Left ventricle myocardium inferior (tissue), 1 donor: ENCODE results near the gene REG1A. TPM values are rescaled to one million over a fixed set of nuclear protein-coding genes. Genes with fewer than 3 reads are reported as not detected.

ENCODE experiments used
- DNase-seq: peaks from one replicate; pipeline ENCODE4 v3.0.0-alpha.2; 2020
- H3K27ac ChIP-seq: fragments of 200-600 bp; replicated peaks from 2 replicates; pipeline ENCODE4 v1.8.0; 2021
- H3K27me3 ChIP-seq: fragments of 200-600 bp; 2 replicates; pipeline ENCODE4 v1.8.0; 2021; ENCODE audit warnings: low read depth
- H3K36me3 ChIP-seq: fragments of 200-600 bp; 2 replicates; pipeline ENCODE4 v1.8.0; 2021
- H3K4me1 ChIP-seq: fragments of 200-600 bp; 2 replicates; pipeline ENCODE4 v1.8.0; 2021
- H3K4me3 ChIP-seq: fragments of 200-600 bp; 2 replicates; pipeline ENCODE4 v1.8.0; 2021; ENCODE audit warnings: mild to moderate bottlenecking, moderate library complexity
- H3K9me3 ChIP-seq: fragments of 200-600 bp; replicated peaks from 2 replicates; pipeline ENCODE4 v1.8.0; 2021
- intact Hi-C: fragments of 100-400 bp; cut with micrococcal nuclease; formaldehyde crosslinking; loops from one replicate; pipeline ENCODE4 v1.11.0; 2022
- total RNA-seq: library from RNA; stranded (reverse); fragmentation: NEBNext Ultra II Directional; extraction: Animal tissue kit (Norgen Biotek cat#: 25700); gene quantifications from one replicate; pipeline ENCODE4 v1.2.1, GENCODE V29; 2021
- TF ChIP-seq, protein P1 (sequence below): fragments of 200-600 bp; IDR thresholded peaks from 2 replicates; pipeline ENCODE4 v1.8.0; 2021; ENCODE audit warnings: antibody characterized with exemption, mild to moderate bottlenecking, borderline replicate concordance
- donor health status: DM: no; HTN: yes; CAD: no; lungs with severe emphysema.

Gene REG1A
- total RNA-seq, 1 donor from 2014 or later: not detected

DNA sequence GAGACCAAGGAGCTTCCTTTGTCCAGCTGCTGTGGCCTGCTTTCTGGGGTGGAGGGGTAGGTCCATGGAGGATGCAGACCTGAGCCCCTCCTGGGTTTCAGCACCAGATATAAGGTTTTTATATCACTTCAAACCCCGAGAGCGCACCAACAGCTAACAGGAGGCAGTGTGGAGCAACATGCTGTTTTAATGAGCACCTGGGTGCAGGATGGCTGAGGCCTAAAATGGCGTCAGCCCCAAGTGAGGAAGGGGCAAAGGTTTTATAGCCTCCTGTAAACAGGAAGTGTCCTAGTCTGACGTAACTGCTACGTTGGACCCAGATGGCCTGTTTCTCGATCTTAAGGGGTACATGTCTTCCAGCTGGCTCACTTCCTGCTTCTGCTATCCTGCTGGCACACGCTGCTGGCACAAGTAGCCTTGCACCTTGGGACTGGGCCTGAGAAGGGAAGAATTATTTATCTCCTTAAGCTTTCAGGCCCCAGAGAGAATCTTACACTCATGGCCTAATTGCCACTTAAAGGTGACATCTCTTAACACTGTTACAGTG, 21.1 kb upstream of the REG1A start:
- Histone ChIP-seq H3K36me3 (no peaks in the 10 kb centered on the region), H3K4me1 (no peaks in the 10 kb centered on the region), H3K27me3 (no peaks in the 10 kb centered on the region), H3K27ac (no peak overlapping the region), H3K4me3 (no peak overlapping the region), H3K9me3 (peaks cover 23% of the 10 kb centered on the region)
- intact Hi-C loops: no loop called here
- TF ChIP-seq, protein P1, sequence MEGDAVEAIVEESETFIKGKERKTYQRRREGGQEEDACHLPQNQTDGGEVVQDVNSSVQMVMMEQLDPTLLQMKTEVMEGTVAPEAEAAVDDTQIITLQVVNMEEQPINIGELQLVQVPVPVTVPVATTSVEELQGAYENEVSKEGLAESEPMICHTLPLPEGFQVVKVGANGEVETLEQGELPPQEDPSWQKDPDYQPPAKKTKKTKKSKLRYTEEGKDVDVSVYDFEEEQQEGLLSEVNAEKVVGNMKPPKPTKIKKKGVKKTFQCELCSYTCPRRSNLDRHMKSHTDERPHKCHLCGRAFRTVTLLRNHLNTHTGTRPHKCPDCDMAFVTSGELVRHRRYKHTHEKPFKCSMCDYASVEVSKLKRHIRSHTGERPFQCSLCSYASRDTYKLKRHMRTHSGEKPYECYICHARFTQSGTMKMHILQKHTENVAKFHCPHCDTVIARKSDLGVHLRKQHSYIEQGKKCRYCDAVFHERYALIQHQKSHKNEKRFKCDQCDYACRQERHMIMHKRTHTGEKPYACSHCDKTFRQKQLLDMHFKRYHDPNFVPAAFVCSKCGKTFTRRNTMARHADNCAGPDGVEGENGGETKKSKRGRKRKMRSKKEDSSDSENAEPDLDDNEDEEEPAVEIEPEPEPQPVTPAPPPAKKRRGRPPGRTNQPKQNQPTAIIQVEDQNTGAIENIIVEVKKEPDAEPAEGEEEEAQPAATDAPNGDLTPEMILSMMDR: no peak
- no peak for DNase-seq

DNA sequence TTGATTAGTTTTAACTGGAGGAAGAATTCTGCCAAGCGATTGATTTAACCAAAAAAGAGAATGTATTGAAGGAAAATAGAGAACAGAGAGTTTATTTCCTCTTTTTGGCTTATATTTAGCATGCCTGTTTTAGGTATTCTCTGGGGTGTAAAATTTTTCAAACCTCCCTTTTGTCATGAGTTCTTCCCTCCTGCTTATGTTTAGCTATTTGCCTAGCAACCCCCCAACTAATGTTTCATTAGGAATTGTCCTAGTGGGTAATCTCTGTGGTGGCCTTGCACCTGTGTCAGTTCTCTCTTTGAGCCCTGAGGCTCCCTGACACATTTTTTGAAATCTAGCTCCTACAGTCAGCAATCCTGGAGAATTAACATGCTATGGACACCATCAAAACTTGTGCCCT, 20.0 kb upstream of the REG1A start:
- Histone ChIP-seq H3K9me3 (peaks cover 23% of the 10 kb centered on the region), H3K36me3 (no peaks in the 10 kb centered on the region), H3K4me3 (no peak overlapping the region), H3K4me1 (no peaks in the 10 kb centered on the region), H3K27me3 (no peaks in the 10 kb centered on the region), H3K27ac (no peak overlapping the region)
- intact Hi-C loops: no loop called here
- TF ChIP-seq, protein P1: no peak
- no peak for DNase-seq

DNA sequence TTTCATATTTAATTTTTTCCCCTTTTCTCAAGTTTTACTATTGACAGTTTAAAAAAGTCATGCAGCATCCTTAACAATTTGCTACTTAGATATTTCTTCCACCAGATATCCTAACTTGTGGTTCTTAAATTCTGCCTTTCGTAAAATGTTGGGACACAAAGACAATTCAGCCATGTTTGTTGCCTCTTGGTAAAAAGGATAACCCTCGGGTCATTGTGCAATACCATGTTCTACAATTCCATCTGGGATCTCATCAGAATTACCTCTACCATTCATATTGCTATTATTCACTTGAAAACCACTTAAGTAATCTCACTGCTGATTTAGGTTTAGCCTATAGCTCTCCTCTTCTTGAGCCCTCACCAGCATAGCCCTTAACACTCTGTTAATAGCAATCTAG, 19.3 kb upstream of the REG1A start:
- TF ChIP-seq, protein P1: no peak
- no peaks in the 10 kb centered on the region for H3K27me3 ChIP-seq
- H3K4me3 ChIP-seq: no peak overlapping the region
- H3K27ac ChIP-seq: no peak overlapping the region
- no peaks in the 10 kb centered on the region for H3K4me1 ChIP-seq
- peaks cover 23% of the 10 kb centered on the region for H3K9me3 ChIP-seq
- intact Hi-C loops: no loop called here
- no peaks in the 10 kb centered on the region for H3K36me3 ChIP-seq
- no peak for DNase-seq

DNA sequence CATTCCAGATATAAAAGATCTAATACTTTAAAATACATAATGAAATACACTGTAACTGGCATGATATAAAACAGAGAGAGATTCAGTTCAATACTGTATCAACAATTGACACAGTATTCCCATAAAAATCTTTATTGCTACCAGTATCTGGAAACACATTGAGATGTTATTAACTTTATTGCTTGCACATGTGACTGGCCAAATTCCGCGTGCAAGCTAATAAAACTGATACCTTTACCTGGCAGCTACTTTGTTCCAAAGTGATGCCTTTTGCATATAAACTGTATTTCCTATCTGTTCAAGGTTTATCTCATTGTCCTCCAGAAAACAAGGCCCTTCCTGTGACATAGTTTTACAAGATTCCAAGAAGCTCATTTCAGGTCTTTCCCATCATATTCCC, 17.1 kb upstream of the REG1A start:
- H3K4me1 ChIP-seq: no peaks in the 10 kb centered on the region
- H3K27ac ChIP-seq: no peak overlapping the region
- peaks cover 23% of the 10 kb centered on the region for H3K9me3 ChIP-seq
- intact Hi-C loops: no loop called here
- no peak overlapping the region for H3K4me3 ChIP-seq
- H3K27me3 ChIP-seq: no peaks in the 10 kb centered on the region
- no peak for DNase-seq
- TF ChIP-seq, protein P1: no peak
- no peaks in the 10 kb centered on the region for H3K36me3 ChIP-seq

DNA sequence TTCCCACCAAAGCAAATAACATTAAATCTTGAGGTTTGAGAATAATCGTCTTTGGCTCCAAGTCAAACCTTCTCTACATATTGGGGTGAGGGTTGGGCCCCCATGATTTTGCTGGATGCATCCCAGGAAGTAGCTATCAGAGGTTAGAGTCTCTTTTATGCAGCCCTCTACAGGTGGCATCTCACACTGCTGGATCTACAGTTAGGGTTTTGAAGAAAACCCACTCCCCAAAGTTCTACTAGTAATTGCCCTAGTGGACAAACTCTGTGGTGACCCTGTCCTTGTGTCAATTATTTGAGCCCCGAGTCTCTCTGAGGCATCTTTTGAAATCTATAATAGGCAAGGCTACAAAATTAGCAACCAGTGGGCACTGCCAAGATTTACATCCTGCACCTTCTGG, 15.0 kb upstream of the REG1A start:
- no peak overlapping the region for H3K27ac ChIP-seq
- intact Hi-C loops: no loop called here
- H3K9me3 ChIP-seq: peaks cover 23% of the 10 kb centered on the region
- H3K4me1 ChIP-seq: no peaks in the 10 kb centered on the region
- no peak overlapping the region for H3K4me3 ChIP-seq
- no peaks in the 10 kb centered on the region for H3K27me3 ChIP-seq
- H3K36me3 ChIP-seq: no peaks in the 10 kb centered on the region
- TF ChIP-seq, protein P1: no peak
- no peak for DNase-seq
